22Rv1 (cell line): Measurements from ENCODE around the gene TCAP.

ENCODE experiments used
- ZFX ChIP-seq: fragments of 450-650 bp; IDR thresholded peaks from 2 replicates; pipeline ENCODE4 v1.6.1; 2017; ENCODE audit warnings: antibody characterized with exemption, borderline replicate concordance
- TF ChIP-seq, protein P1 (sequence below): fragments of 450-650 bp; IDR thresholded peaks from 2 replicates; pipeline ENCODE4 v1.5.1; 2017; ENCODE audit warnings: mild to moderate bottlenecking

DNA sequence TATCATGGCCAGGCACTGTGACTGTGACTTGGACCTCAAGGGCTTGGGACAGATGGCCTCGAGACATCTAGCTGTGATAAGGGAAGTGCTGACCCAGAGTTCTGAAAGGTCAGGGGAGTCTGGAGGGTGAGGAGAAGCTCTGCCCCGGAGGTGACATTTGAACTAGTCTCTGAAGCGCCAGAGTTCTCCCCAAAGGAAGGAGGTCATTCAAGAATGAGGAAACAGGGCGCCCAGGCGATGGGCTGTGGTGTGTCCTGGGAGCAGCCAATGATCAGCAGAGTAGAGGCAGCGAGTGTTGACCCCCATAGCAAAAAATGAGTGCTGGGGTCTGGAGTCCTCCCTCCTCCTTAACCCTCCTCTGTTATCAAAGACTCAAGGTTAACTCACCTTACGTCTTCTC, 23.3 kb upstream of the TCAP start:
- TF ChIP-seq, protein P1, sequence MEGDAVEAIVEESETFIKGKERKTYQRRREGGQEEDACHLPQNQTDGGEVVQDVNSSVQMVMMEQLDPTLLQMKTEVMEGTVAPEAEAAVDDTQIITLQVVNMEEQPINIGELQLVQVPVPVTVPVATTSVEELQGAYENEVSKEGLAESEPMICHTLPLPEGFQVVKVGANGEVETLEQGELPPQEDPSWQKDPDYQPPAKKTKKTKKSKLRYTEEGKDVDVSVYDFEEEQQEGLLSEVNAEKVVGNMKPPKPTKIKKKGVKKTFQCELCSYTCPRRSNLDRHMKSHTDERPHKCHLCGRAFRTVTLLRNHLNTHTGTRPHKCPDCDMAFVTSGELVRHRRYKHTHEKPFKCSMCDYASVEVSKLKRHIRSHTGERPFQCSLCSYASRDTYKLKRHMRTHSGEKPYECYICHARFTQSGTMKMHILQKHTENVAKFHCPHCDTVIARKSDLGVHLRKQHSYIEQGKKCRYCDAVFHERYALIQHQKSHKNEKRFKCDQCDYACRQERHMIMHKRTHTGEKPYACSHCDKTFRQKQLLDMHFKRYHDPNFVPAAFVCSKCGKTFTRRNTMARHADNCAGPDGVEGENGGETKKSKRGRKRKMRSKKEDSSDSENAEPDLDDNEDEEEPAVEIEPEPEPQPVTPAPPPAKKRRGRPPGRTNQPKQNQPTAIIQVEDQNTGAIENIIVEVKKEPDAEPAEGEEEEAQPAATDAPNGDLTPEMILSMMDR = no peak
- TF ChIP-seq ZFX = no peak
